ENCODE data around the gene PDE12.
"Not testable (repeated sequence)": the region's sequence is repeated elsewhere in the genome, so short reads cannot be mapped to it uniquely, and the experiment has no call there.

The PDE12 gene

DNA sequence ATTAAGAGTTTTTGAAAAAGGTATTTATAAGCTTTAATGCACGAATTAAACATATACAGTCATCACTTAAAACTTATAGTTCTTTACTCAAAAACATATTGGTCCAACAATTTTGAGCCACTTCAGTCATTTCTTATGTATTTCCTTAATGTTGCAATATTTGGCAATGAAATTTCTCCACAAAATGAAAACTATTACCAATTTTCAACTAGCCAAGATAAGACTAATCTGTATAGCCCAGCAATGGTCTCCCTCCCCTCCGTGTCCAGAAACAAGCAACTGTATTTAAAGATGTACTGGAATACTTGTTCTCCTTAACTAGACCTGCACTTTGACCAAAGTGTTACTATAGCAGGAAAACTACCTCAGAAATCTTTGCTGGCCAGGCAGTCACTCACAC lies 31.8 kb downstream of the PDE12 start:
- no peak for DNase-seq

GRCh38 chr3:57592306-57592705 lies 36.2 kb downstream of the PDE12 start:
- no peak for DNase-seq

GRCh38 chr3:57594144-57594543 lies 38.1 kb downstream of the PDE12 start:
- DNase-seq, result no peak

DNA sequence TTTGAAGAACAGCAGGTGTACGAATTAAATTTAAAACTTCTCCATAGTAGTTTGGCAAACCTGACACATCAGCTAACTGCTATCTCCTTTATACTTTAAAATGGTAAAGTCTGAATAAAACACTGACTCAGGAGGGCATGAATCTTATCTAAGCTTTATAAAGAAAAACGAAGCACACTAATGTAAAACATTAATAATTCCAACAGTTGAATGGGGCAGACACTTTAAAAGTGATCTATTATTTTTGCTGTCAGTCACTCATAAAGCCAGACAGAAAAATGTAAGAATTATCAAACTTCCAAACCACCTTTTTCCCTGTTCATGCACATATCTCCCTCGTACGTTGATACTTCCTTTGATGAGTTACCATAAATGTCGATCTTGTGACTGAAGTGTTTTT lies 38.5 kb downstream of the PDE12 start:
- DNase-seq, result no peak

- peak; percentile 44 for DNase-seq
These were observed 40.5 kb downstream of the PDE12 start for GRCh38 chr3:57596495-57597126.

GRCh38 chr3:57597127-57597923 lies 41.3 kb downstream of the PDE12 start, which contains the start of gene ARF4:
ARF4 (minus strand) TSS chr3:57597344; CDS start chr3:57597140, 204 bp downstream.
- peak; percentile 96 for DNase-seq

DNA sequence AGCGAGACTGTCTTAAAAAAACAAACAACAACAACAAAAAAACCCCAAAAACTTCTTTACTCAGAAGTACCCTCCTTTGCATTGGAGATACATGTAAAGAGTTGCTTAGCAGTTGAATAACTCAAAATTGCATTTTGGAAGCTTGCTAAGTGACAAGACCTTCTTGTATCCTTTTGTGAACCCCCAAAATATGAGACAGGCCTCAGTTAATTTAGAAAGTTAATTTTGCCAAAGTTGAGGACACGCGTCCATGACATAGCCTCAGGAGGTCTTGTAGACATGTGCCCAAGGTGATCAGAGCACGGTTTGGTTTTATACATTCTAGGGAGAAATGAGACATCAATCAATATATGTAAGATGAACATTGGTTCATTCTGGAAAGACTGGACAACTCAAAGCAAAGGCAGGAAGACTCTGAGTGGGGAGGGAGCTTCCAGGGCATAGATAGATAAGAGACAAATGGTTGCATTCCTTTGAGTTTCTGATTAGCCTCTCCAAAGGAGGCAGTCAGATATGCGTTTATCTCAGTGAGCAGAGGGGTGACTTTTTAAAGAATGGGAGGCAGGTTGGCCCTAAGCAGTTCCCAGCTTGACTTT lies 42.8 kb downstream of the PDE12 start:
- no peak for DNase-seq

DNA sequence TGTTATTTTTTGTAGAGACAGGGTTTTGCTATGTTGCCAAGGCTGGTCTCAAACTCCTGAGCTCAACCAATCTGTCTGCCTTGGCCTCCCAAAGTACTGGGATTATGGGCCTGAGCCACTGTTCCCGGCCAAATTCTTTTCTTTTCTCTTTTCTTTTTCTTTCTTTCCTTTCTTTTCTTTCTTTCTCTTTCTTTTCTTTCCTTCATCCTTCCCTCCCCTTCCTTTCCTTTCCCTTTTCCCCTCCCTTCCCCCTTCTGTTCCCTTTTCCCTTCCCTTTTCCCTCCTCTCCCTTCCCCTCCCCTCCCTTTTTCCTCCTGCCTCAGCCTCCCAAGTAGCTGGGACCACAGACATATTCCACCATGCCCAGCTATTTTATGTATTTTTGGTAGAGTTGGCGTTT lies 44.1 kb downstream of the PDE12 start:
- no peak for DNase-seq

DNA sequence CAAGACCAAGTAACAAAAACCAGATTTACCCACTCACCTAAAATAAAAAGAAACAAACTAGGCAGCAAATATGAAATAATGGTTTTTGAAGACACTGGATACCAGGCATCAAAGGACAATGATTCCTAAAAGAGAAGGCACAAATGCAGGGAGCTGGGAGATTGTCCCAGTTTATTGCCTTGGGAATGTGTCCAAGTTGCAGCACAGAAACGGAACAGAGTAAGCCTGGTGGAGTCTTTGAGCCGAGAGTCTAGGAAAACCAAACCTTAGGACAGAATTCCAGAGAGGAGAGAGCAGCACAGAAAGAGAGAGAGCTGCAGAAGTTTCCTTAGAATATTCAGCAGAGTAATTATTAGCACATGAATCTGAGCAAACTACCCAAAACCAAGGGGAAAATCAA lies 48.9 kb downstream of the PDE12 start:
- no peak for DNase-seq

DNA sequence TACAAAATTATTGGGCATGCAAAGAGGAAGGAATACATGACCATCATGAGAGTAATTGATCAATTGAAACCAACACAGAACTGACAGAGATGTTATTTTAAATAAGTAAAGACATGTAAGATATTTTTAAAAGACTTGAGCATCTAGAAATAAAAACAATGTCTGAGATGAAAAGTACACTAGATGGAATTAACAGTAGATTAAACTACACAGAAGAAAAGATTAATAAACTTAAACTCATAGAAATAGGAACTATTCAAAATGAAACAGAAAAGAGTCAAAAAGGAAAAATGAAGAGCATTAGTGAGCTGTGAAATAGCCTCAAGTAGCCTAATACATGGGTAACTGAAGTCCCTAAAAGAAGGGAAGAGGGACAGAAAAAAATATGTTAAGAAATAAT lies 49.6 kb downstream of the PDE12 start:
- DNase-seq, result no peak

GRCh38 chr3:57611870-57612269 lies 55.8 kb downstream of the PDE12 start:
- DNase-seq, result not testable (repeated sequence)

DNA sequence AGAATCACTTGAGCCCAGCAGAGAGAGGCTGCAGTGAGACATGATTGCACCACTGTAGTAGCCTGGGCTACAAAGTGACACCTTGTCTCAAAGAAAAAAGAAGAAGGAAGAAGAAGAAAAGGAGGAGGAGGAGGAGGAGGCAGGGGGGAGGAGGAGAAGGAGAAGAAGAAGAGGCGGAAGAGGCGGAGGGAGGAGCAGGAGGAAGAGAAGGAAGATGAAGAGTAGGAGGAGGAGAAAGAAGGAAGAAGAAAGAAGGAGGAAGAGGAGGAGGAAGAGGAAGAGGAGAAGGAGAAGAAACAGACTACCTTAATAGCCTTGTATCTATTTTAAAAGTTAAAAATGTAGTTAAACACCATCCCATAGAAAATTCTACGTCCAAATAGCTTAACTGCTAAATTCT lies 60.2 kb downstream of the PDE12 start:
- no peak for DNase-seq

All from NK-92 treated with Interleukin-12 subunit alpha and Interleukin-12 subunit beta, amount 100 ng/mL, for 24 hours (cell line).